CD4-positive, alpha-beta T cell treated with Interleukin-6 at 100 ng/mL for 8 hours (primary cell): ENCODE measurements around the gene SLC44A1.
A peak's percentile ranks its signal among the peaks of the same experiment; 100 is the strongest.

Experiments
- DNase-seq: peaks from one replicate; pipeline ENCODE4 v3.0.0-alpha.2; 2020; ENCODE audit warnings: mixed read lengths, low spot score

The SLC44A1 gene

GRCh38 chr9:105244003-105244733 is at the start of gene SLC44A1:
SLC44A1 (plus strand) TSS chr9:105244651; CDS start chr9:105244869, 218 bp downstream.
- peak; percentile 94 for DNase-seq

GRCh38 chr9:105195259-105195658 is 49.2 kb upstream of the SLC44A1 start:
- DNase-seq, result no peak

- no peak for DNase-seq
Observed at GRCh38 chr9:105198023-105198422, 46.4 kb upstream of the SLC44A1 start.

DNA sequence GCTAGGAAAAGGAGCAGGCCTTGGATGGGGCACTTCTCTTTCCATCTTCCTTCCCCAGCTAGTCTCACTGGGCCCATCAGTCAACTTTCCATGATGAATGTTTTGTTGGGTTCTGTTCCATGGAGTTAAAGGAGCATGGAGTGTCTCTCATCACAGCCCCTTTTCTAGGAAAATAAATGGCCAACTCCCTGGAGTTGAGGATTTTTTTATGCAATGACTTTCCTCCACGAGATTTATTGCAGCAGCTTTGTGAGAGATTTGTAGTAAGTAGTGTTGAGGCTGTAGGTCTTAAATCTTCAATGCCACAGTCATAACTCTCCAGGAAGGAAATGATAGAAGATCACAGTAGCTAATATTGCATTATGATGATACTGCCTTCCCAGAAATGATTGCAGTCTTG is 45.6 kb upstream of the SLC44A1 start:
- DNase-seq, result no peak

DNA sequence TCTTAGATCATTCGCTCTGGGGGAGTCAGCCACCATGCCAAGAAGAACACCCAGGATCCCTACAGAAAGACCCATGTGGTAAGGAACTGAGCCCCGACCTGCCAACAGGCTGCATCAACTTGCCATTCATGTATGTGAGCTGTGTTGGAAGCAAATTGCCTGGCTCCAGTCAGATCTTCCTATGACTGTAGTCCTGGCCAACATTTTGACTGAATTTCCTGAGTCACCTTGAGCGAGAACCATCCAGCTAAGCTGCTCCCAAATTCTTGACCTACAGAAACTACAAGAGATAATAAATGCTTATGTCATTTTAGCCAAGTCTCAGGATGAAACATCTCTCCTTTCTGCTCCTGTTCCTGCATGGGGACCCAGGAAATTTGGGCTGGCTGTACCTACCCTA is 40.0 kb upstream of the SLC44A1 start:
- no peak for DNase-seq

DNA sequence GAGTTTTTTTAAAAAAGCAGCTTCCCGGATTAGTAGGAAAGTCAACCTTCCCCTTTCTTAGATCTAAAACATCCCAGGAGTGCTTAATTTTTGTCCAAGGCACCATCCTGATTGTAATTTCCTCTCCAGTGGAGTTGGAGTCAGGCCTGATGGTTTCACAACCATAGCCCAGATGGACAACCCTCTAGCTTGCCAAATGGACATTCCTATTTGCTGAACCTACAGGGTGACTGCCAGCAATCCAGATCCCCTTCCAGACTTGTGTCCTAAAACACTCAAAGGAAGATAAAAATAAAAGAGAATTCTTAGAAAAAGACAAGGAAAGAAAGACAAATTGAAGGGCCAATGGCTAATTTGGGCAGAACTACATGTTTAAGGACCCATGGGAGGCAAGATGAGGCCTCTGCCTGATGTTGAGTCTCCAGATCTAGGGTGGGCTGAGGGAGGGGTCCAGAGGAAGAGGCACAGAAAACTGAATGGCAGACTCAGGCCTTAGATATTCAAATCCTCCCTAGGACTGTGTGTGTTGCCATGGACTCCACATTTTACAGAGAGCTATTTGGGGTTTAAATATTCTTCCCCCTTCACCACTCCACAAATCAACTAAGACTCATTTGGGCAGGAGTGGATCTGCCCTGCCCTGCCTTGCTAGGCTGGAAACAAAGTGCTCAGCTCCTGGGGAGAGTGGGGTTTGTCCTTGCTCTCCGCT is 38.5 kb upstream of the SLC44A1 start:
- no peak for DNase-seq

DNA sequence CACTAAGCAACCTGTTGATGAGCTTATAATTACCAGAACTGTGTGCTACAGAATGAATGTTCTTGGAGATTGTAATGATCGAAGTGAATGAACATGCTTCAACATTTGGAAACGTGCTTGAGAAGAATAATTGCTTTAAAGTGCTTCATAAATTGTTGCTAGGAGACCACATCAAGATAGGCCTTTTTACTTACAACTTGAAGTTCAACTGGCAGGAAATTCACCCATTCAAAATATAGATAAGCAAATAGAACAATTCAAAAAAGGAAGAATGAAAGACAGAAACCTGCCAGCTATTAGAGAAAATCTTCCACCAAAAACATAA is 38.0 kb upstream of the SLC44A1 start:
- no peak for DNase-seq

DNA sequence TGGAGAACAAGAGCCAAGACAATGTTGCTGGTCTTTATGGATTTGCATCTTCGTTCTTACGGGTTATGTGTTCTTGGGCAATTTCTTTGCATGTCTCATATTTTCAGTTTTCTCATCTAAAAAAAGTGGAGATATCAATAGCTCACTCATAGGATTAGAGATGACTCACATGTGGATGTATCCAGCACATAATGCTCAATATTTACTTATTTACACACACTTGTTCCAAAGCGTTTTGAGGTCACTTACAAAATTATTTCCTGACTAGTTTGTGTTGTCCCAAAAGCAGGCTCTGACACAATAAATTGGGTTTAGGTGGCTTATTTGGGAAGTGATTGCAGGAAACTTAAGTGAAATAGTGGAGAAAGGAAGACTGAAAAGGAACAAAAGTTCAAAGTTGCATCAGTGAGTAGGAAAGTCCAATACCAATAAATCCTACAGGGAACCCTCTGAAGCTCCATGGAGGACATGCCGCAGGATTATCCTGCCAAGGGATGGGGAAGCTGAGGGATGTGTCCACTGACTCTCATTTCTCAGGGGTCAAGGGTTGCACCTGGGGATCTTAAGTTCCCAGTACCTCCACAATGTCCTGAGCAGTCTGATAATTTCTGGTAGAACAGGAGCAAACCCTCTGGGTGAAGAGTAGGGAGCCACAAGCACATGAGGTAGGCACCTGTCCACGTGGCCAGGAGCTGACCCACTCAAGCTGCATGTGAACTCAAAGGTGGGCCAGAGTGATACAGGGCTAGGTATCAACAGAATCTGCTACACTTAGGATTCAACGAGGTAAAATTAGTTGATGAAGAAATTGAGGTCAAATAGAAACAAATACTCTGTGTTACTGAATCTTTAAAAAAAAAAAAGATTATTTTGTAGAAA is 37.4 kb upstream of the SLC44A1 start:
- no peak for DNase-seq

DNA sequence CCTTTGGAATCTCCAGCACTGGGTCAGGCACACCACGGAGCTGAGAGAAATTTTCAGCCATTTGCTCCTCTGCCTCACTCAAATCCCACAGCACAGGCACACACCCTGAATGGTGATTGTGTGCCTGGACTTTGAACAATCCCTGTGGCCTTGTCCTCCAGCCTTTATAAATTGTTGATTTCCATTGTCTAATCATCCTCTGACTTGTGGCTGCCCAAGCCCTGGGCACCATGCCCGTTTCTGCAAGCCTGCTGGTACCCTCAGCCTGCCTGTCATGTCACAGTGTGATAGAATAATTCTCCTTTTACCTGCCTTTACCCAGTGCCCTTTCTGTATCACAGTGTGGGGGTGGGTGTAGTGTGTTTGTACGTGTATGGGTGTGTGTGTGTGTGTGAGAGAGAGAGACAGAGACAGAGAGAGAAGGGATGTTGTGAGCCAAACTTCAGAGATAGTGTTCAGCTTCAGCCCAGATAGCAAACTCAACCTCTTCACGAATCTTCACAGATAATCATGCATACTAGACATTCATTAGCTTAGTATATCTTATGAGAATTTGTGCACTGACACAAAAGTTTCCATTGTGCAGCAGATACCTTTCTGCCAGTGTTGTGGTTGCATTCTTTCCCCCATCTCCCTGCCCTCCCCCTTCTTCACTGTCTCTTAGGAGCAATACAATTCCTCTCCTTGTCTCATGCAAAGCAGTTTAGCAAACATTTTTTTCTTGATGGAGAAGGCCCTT is 27.8 kb upstream of the SLC44A1 start:
- DNase-seq, result no peak

- DNase-seq, result no peak
Observed at GRCh38 chr9:105218673-105219072, 25.8 kb upstream of the SLC44A1 start.

GRCh38 chr9:105219291-105219805 is 25.1 kb upstream of the SLC44A1 start:
- DNase-seq, result no peak

DNA sequence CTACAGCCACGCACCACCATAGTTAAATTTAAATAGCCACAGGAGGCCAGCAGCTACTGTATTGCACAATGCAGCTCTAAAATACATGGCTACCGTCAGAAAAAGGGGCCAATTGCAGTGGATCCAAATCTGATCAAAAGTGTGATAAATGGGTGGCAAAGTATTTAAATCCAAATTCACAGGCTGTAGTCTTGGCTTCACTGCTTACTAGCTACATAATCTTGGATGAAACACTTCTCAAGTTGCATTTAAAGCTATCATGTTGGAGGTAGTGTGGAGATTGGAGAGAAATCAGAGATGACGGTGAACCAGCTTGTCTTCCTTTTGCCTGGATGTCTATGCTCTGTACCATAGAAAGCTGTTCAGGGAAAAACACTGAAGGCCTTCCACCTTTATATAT is 24.0 kb upstream of the SLC44A1 start:
- DNase-seq, result no peak

DNA sequence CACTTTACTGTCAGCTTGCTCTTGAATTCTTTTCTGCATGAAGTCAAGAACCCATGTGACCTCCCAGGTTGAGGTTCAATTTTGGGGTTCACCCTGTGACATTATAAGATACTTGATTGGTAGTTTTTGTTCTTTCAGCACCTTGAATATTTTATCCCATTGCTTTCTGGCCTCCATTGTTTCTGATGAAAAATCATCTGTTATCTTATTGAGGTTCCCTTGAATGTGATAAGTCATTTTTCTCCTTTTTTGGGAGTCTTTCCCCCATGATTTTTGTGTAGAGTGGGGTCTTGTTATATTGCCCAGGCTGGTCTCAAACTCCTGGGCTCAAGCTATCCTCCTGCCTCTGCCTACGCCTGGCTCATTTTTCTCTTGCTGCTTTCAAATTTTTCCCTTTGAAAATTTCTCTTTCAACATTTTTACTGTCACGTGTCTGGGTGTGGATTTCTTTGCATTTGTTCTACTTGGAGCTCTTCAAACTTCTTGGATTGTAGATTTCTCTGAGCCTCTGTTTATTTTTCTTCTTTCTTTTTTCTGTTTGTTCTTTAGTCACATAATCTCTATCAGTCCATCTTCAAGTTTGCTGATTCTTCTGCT is 20.8 kb upstream of the SLC44A1 start:
- DNase-seq, result no peak

GRCh38 chr9:105226055-105226454 is 18.4 kb upstream of the SLC44A1 start:
- DNase-seq, result no peak

GRCh38 chr9:105232207-105232606 is 12.2 kb upstream of the SLC44A1 start:
- DNase-seq, result no peak

GRCh38 chr9:105233873-105234272 is 10.6 kb upstream of the SLC44A1 start:
- no peak for DNase-seq

DNA sequence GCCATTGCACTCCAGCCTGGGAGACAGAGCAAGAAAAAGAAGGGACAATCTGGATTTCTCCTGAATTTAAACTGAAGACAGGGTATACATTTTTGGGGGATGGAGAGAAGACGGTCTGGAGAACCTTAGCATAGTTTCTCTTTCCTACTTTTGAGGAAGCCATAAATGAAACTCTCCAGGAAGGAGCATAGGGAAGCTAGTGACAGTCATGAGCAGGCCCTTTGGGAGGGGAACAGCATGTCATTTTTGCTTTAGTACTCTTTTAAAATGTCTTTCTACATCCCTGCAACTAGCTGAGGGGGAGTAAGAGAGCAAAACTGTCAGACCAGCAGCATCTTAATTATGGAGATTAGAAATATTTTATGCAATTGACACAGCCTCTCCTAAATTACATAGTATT is 8.2 kb upstream of the SLC44A1 start:
- DNase-seq, result no peak

DNA sequence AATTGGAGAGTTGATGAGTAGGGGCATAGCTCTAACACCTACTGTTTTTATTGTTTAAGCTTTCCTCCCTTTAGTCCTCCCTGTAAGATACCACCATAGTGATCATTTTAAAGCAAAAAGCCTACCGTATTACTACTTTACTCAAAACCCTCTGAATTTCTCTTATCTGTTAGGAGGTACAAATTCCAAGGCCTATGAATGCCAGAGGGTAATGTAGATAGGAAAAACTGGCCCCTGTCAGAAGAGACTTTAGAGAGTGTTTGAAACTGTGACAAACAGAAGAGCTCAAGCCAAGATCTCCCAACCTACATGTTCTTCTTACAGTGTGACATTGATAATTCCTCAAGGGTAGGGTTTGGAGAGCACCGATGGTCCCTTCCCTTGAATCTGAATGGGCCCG is 7.2 kb upstream of the SLC44A1 start:
- no peak for DNase-seq

GRCh38 chr9:105238302-105238701 is 6.1 kb upstream of the SLC44A1 start:
- no peak for DNase-seq

DNA sequence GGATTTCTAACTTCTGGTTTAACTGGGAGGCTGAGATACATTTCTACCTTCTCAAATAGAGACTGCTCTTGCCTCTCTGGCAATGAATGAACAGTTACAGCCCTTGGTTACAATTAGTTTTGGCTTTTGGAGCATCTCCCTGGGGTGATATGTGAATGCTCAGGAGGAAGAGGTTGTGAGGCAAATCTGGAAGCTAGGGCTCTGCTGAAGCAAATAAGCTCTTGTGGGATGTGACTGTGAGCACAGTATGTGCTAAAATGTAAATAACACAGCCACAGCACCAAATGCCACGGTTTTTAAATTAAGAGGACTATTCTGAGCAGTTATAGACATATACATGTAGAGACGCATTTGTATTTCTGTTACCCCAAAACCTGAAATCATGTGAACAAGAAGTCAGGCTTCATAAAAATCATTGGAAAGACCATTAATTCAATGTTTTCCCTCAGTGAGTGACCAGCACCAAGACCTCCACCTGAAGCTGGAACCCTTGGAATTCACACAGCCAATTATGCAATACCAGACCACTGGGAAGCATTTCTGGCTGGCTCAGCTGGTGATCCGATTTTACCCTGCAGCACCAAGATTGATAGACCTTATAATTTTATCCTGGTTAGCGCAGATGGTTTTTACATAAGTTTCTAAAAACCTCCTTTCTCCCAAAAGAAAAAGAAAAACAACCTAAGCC is 3.0 kb upstream of the SLC44A1 start:
- no peak for DNase-seq

DNA sequence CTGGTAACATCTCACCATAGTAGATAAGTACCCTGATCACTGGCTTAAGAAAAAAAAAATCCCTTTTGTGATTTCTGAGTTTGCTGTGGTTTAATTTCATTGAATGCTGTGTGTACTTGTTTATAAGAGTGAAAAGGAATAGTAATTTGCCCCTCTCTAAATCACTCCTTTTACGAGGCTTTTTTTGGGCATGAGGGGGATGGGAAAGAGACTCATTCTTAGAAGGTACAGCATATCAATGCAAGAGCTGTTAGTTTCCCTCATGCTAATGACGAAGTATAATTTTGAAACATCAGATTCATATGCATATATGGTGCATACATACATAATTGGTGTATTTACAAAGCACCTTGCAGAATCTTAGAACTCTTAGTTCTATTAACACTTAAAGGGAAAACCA is 2.4 kb upstream of the SLC44A1 start:
- no peak for DNase-seq
